GM18519 (cell line): Measurements from ENCODE around the gene ERBIN.
"Not testable (repeated sequence)": the region's sequence is repeated elsewhere in the genome, so short reads cannot be mapped to it uniquely, and the experiment has no call there.

Experiments used
- ATAC-seq: cut with Tn5 transposase; IDR thresholded peaks from one replicate; pipeline ENCODE4 v1.9.1; 2021; ENCODE audit warnings: mild to moderate bottlenecking, moderate library complexity; ENCODE audit not compliant: unreplicated experiment, low FRiP score

Gene ERBIN

GRCh38 chr5:65952259-65952658, 25.9 kb downstream of the ERBIN start:
- ATAC-seq = no peak

GRCh38 chr5:65954200-65954599, 27.8 kb downstream of the ERBIN start:
- no peak for ATAC-seq

- ATAC-seq = no peak
Measured at GRCh38 chr5:65955746-65956145, 29.4 kb downstream of the ERBIN start.

GRCh38 chr5:65957703-65958102, 31.3 kb downstream of the ERBIN start:
- not testable (repeated sequence) for ATAC-seq

- peak; percentile 86 for ATAC-seq
Measured at GRCh38 chr5:65961633-65962032, 35.3 kb downstream of the ERBIN start.

GRCh38 chr5:65967288-65968066, 41.1 kb downstream of the ERBIN start:
- ATAC-seq = no peak

- ATAC-seq = no peak
Measured at GRCh38 chr5:65969539-65970393, 43.4 kb downstream of the ERBIN start.

GRCh38 chr5:65970481-65971367, 44.3 kb downstream of the ERBIN start:
- no peak for ATAC-seq

GRCh38 chr5:65971643-65972042, 45.3 kb downstream of the ERBIN start:
- ATAC-seq = no peak

GRCh38 chr5:65972896-65973295, 46.5 kb downstream of the ERBIN start:
- ATAC-seq = not testable (repeated sequence)

GRCh38 chr5:65978251-65978650, 51.9 kb downstream of the ERBIN start:
- ATAC-seq = no peak

GRCh38 chr5:65981548-65981947, 55.2 kb downstream of the ERBIN start:
- no peak for ATAC-seq

- no peak for ATAC-seq
Measured at GRCh38 chr5:65981969-65982619, 55.7 kb downstream of the ERBIN start.

- ATAC-seq = no peak
Measured at GRCh38 chr5:65982635-65983034, 56.3 kb downstream of the ERBIN start.

- ATAC-seq = no peak
Measured at GRCh38 chr5:65984098-65984885, 57.9 kb downstream of the ERBIN start.

GRCh38 chr5:65986050-65986451, 59.7 kb downstream of the ERBIN start:
- no peak for ATAC-seq

- ATAC-seq = no peak
Measured at GRCh38 chr5:65986796-65987195, 60.4 kb downstream of the ERBIN start.

GRCh38 chr5:65987982-65988381, 61.6 kb downstream of the ERBIN start:
- no peak for ATAC-seq

- ATAC-seq = no peak
Measured at GRCh38 chr5:65989158-65989557, 62.8 kb downstream of the ERBIN start.
